ENCODE results near the gene ZBED6.
A peak's percentile ranks its signal among the peaks of the same experiment; 100 is the strongest.
"Not testable (repeated sequence)": the region's sequence is repeated elsewhere in the genome, so short reads cannot be mapped to it uniquely, and the experiment has no call there.

The ZBED6 gene

DNA sequence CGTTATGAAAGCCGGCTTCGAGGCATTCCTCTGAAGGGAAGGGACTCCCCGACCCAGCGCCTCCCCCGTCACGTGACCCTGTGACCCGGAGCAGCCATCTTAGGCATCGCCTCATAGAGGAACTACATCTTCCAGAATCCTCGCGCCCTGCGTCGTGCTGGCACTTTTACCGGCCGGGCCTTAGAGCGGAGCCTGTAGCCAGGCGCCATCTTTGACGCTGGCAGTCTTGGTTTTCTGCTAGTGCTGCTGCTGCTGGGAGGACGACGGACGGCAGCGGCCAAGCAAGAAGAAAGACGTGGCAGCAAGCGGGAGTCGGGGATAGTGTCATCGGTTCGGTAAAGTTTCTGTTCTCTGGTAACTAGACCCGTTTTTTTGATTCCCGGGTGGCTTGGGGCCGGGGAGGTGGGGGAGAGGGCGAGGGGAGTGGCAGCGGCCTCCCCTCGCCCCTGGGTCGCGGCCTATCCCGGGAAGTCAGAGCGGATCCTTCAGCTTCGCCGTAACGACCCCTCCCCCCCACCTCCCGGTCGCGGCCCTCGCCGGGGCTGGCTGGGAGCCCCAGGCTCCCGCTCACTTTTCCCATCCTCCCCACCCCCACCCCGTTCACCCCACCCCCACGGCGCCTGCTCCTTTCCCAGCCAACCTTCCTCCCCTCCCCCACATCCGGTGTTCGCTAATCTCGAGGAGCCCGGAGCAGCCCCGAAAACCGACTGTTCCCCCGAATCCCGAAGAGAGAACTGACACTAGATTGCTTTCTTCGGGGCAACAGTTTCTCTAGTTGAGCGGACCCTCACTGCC lies at the start of gene ZBED6, which contains the start of gene ZC3H11A:
TSS of gene ZBED6 (plus strand) at position 183 of the 795 bp plus-strand sequence. CDS start 1,900 bp downstream, outside the sequence.
TSS of gene ZC3H11A (plus strand) at position 183 of the 795 bp plus-strand sequence. CDS start 21,448 bp downstream, outside the sequence.
- DNase-seq, result peak; percentile 99

- no peak for DNase-seq
These were observed 49.1 kb upstream of the ZBED6 start for GRCh38 chr1:203746281-203746680.

- no peak for DNase-seq
These were observed 44.4 kb upstream of the ZBED6 start for GRCh38 chr1:203751051-203751450.

- DNase-seq, result not testable (repeated sequence)
These were observed 43.6 kb upstream of the ZBED6 start for GRCh38 chr1:203751618-203752361.

- DNase-seq, result peak; percentile 30
These were observed 41.0 kb upstream of the ZBED6 start for GRCh38 chr1:203754455-203754864.

DNA sequence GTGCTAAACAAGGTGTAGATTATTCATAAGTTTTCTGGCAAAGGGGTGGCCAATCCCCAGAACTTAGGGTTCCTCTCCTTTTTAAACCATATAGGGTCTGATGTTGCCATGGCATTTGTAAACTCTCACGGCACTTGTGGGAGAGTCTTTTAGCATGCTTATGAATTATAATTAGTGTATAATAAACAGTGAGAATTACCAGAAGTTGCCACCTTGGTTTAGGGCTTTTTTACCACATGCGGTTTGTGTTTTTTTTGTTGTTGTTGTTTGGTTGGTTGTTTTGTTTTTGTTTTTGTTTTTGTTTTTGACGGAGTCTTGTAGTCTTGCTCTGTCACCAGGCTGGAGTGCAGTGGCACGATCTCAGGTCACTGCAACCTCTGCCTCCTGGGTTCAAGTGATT lies 39.4 kb upstream of the ZBED6 start:
- DNase-seq, result no peak

DNA sequence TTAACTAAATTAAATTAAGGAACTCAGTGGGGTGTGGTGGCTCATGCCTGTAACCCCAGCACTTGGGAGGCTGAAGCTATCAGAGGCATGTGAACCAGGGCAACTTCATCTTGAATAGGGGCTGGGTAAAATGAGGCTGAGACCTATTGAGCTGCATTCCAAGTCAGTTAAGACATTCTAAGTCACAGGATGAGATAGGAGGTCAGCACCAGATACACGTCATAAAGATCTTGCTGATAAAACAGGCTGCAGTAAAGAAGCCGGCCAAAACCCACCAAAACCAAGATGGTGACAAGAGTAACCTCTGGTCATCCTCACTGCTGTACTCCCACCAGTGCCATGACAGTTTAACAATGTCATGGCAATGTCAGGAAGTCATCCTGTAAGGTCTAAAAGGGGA lies 36.7 kb upstream of the ZBED6 start:
- not testable (repeated sequence) for DNase-seq

GRCh38 chr1:203760506-203760905 lies 34.9 kb upstream of the ZBED6 start:
- no peak for DNase-seq

DNA sequence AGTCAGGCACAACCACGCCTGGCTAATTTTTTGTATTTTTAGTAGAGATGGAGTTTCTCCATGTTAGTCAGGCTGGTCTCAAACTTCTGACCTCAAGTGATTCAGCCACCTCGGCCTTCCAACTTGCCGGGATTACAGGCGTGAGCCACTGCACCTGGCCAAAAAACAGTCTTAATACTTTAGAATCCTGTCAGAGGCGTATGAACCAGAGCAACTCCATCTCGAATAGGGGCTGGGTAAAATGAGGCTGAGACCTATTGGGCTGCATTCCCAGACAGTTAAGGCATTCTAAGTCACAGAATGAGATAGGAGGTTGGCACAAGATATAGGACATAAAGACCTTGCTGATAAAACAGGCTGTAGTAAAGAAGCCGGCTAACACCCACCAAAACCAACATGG lies 33.5 kb upstream of the ZBED6 start:
- DNase-seq, result not testable (repeated sequence)

- DNase-seq, result no peak
These were observed 31.9 kb upstream of the ZBED6 start for GRCh38 chr1:203763505-203763904.

- DNase-seq, result no peak
These were observed 31.1 kb upstream of the ZBED6 start for GRCh38 chr1:203764105-203765028.

DNA sequence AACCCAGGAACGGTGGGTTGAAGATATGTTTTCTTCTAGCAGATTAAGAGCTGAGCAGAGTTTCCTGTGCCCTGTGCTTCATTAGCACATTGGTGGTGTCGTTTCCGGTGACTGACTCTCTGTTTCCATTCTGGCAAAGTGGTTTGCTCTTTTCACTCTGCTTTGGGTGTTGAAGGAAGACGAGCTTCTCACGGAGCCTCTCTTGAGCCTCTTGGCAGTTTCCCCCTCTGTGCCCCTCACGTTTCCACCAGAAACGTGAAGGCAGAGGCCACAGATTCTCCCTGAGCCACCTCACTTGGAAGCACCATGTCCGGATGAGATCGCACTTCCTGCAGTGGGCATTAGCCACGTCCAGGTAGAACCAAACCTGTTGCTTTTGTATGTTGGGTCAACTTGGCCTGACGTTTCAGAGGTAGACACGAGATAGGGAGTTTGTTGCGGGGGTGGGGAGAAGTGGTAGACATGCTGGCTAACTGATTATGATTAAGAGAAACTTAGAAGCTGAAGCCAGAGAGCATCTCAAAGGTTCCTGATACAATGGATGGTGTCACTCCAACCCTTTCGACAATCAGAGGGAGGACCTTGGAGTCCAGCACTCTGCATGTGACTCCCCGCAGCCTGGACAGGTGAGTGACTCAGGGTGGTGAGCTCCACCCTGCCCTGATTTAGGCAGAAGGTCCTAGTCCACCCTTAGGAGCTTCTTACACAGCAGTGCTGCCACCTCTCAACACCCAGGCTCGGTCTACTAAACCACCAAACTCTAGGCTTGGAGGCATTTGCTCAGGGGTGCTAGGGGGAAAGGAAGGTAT lies 30.2 kb upstream of the ZBED6 start, which contains the start of gene LAX1:
TSS of gene LAX1 (plus strand) at position 155 of the 809 bp plus-strand sequence. CDS start at position 538, 383 bp downstream.
- peak; percentile 70 for DNase-seq

DNA sequence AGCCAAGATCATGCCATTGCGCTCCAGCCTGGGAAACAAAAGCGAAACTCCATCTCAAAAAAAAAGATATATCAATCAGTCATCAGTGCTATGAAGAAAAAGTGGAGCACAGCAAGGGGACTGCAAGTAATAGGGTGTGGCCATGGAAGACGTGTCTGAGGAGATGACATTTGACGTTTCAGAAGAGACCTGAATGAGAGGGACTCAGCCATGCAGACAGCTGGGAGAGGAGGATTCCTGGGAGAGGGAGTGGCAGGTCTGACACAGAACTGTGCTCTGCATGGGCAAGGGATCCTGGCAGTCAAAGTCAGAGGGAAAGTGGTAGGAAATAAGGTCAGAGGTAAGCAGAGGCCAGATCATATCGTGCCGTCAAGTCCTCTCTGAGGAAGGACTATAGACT lies 27.2 kb upstream of the ZBED6 start:
- DNase-seq, result no peak

GRCh38 chr1:203769505-203770343 lies 25.7 kb upstream of the ZBED6 start:
- DNase-seq, result peak; percentile 80

GRCh38 chr1:203771901-203772301 lies 23.5 kb upstream of the ZBED6 start:
- DNase-seq, result no peak

DNA sequence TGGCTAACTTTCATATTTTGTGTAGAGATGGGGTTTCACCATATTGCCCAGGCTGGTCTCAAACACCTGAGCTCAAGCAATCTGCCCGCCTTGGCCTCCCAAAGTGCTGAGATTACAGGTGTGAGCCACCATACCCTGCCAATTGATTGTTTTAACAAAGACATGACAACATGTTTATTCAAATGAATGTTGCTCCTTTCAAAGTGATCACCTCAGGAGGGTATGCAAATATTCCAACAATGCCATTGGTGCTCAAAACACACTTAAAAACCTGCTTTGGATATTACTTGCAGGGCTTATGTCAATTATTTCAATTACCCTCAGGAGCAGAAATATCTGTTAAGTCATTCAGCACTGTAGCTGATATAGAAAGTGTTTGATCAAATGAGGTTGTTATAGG lies 22.6 kb upstream of the ZBED6 start:
- no peak for DNase-seq

DNA sequence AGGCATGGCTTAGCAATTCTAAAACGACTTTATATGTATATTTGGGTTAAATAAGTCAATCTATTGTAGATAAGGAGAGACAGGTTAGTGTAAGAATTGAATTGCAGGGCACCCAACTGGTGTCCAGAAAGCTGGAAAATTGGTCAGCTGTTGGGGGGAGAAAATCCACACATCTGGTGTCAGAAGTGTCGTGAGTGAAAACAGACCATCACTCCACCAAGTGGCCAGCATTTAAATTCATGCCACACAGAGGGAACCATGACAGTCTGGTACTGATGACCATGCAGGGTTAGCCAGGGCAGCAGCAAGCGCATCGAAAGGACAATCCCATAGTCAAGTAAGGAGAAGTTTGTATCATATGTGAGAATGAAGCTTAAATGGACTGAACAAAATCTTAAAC lies 18.8 kb upstream of the ZBED6 start:
- no peak for DNase-seq

- DNase-seq, result no peak
These were observed 17.8 kb upstream of the ZBED6 start for GRCh38 chr1:203777596-203777995.

DNA sequence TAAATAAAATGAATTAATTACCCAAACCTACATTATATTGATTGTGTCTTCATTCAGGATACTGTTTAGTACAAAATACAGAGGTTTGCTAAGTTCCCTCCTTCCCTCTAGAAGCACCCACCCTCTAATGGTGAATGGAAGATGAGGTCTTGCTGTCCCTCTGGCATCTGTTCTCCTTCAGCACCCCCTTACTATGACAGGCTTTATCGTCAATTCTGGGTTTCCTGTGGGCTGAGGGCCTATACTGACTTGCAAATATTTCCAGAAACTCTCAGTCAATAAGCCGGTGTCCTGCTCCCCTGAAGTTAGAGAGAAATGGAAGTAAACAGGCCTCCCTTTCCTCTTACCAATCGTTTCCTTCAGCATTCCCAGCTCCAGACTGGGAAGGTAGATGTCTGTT lies 17.3 kb upstream of the ZBED6 start:
- DNase-seq, result no peak

- DNase-seq, result no peak
These were observed 16.6 kb upstream of the ZBED6 start for GRCh38 chr1:203778789-203779188.

- no peak for DNase-seq
These were observed 13.5 kb upstream of the ZBED6 start for GRCh38 chr1:203781962-203782361.

Data from CD4-positive, alpha-beta T cell treated with Interleukin-15 for 1 hour (primary cell).